PC-9 (cell line): ENCODE measurements around the gene NHLRC1. TPM values are rescaled to one million over a fixed set of nuclear protein-coding genes. Genes with fewer than 3 reads are reported as not detected.
A peak's percentile ranks its signal among the peaks of the same experiment; 100 is the strongest.

Experiments used
- BruUV-seq: library from RNA; stranded (reverse); fragments of 400-500 nt; replicated peaks from 2 replicates; lab custom pipeline; 2021; lab: Mats Ljungman, UMichigan
- CTCF ChIA-PET: fragments of 300-600 bp; sonication (Branson Sonifier 250); formaldehyde crosslinking; loops from one replicate; lab custom pipeline; 2022; ENCODE audit warnings: antibody characterized with exemption; lab: Charles Lee
- POLR2A ChIA-PET: fragments of 300-600 bp; sonication (Branson Sonifier 250); formaldehyde crosslinking; loops from one replicate; lab custom pipeline; 2022; ENCODE audit warnings: antibody characterized with exemption; ENCODE audit not compliant: unreplicated experiment; lab: Charles Lee
- DNase-seq, 2 experiments: peaks; one replicate each; pipeline versions ENCODE4 v3.0.0 to v3.0.0-alpha.2; 2015 to 2022; ENCODE audit warnings: mixed read lengths in 1 of 2
- H2AFZ ChIP-seq: fragments of 200-600 bp; sonication (generic); 2 replicates; pipeline ENCODE4 v1.8.1; 2017; ENCODE audit warnings: antibody characterized with exemption
- H3F3A ChIP-seq: fragments of 200-600 bp; sonication (generic); 2 replicates; pipeline ENCODE4 v1.8.1; 2017; ENCODE audit warnings: antibody characterized with exemption, mild to moderate bottlenecking, low read depth; ENCODE audit not compliant: insufficient read depth
- H3K27ac ChIP-seq: fragments of 200-600 bp; sonication (generic); 2 replicates; pipeline ENCODE4 v1.6.1; 2016; ENCODE audit warnings: mixed run types
- H3K27me3 ChIP-seq: fragments of 200-600 bp; sonication (generic); 2 replicates; pipeline ENCODE4 v1.6.1; 2016; ENCODE audit warnings: low read depth, mixed run types; ENCODE audit not compliant: insufficient read depth
- H3K36me3 ChIP-seq: fragments of 200-600 bp; sonication (generic); 2 replicates; pipeline ENCODE4 v1.6.1; 2016; ENCODE audit warnings: low read depth, mixed run types
- H3K4me1 ChIP-seq: fragments of 200-600 bp; sonication (generic); replicated peaks from 2 replicates; pipeline ENCODE4 v1.6.1; 2016; ENCODE audit warnings: mixed run types; ENCODE audit not compliant: insufficient read depth
- H3K4me2 ChIP-seq: fragments of 200-600 bp; sonication (generic); 2 replicates; pipeline ENCODE4 v1.6.1; 2017; ENCODE audit warnings: mixed run types
- H3K4me3 ChIP-seq: fragments of 200-600 bp; sonication (generic); 2 replicates; pipeline ENCODE4 v1.6.1; 2016; ENCODE audit warnings: mixed run types
- H3K79me2 ChIP-seq: fragments of 200-600 bp; sonication (generic); 2 replicates; pipeline ENCODE4 v1.6.1; 2017; ENCODE audit warnings: low read depth, mixed run types
- H3K9me2 ChIP-seq: fragments of 200-600 bp; sonication (generic); 2 replicates; pipeline ENCODE4 v1.8.1; 2017; ENCODE audit warnings: mild to moderate bottlenecking; ENCODE audit not compliant: insufficient read depth
- H3K9me3 ChIP-seq: fragments of 200-600 bp; sonication (generic); 2 replicates; pipeline ENCODE4 v1.8.1; 2016; ENCODE audit warnings: low read depth; ENCODE audit not compliant: insufficient read depth
- H4K20me1 ChIP-seq: fragments of 200-600 bp; sonication (generic); 2 replicates; pipeline ENCODE4 v1.8.1; 2017; ENCODE audit not compliant: insufficient read depth
- EZH2 ChIP-seq: fragments of 200-600 bp; sonication (generic); IDR thresholded peaks from 2 replicates; pipeline ENCODE4 v1.8.0; 2017; ENCODE audit warnings: antibody characterized with exemption, low read depth
- intact Hi-C: fragments of 100-400 bp; cut with micrococcal nuclease; formaldehyde crosslinking; loops from one replicate; pipeline ENCODE4 v1.10.0; 2022; ENCODE audit not compliant: unreplicated experiment
- total RNA-seq: library from RNA; stranded (reverse); gene quantifications from 2 replicates; pipeline ENCODE4 v1.2.3, GENCODE V29; 2021
- TF ChIP-seq, protein P1 (sequence below): fragments of 200-600 bp; sonication (generic); conservative IDR thresholded peaks from 2 replicates; pipeline ENCODE4 v1.6.1; 2017; ENCODE audit warnings: mixed run types, antibody characterized with exemption, mild to moderate bottlenecking, moderate library complexity

The NHLRC1 gene
- total RNA-seq, 1 experiment from 2014 or later = 1.0 TPM

DNA sequence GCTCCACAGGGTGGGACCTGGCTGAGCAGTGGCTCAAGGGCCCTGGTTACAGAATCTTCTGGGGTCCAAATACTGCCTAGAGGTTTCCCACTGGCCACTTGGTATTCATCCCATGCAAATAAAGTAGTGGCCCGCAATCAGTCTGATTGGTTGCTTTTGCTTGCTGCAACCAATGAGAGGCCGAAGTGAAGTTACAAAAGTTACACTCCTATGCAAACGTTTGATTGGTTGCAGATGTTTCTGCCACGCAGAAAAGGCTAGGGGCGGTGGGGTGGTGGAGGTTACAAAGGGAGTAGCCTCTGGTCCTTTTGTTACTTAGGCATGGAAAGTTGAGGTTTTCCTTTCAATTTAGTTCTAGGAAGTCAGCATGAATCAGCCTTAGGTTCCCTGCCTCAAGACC lies 3.6 kb upstream of the NHLRC1 start:
- no peaks in the 10 kb centered on the region for H3K9me2 ChIP-seq
- H2AFZ ChIP-seq = no peak overlapping the region
- H3K27ac ChIP-seq = no peak overlapping the region
- TF ChIP-seq, protein P1, sequence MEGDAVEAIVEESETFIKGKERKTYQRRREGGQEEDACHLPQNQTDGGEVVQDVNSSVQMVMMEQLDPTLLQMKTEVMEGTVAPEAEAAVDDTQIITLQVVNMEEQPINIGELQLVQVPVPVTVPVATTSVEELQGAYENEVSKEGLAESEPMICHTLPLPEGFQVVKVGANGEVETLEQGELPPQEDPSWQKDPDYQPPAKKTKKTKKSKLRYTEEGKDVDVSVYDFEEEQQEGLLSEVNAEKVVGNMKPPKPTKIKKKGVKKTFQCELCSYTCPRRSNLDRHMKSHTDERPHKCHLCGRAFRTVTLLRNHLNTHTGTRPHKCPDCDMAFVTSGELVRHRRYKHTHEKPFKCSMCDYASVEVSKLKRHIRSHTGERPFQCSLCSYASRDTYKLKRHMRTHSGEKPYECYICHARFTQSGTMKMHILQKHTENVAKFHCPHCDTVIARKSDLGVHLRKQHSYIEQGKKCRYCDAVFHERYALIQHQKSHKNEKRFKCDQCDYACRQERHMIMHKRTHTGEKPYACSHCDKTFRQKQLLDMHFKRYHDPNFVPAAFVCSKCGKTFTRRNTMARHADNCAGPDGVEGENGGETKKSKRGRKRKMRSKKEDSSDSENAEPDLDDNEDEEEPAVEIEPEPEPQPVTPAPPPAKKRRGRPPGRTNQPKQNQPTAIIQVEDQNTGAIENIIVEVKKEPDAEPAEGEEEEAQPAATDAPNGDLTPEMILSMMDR = no peak
- TF ChIP-seq EZH2 = no peak
- no peaks in the 10 kb centered on the region for H4K20me1 ChIP-seq
- no peaks in the 10 kb centered on the region for H3K36me3 ChIP-seq
- H3K79me2 ChIP-seq = no peaks in the 10 kb centered on the region
- no peaks in the 10 kb centered on the region for H3K4me1 ChIP-seq
- H3K9me3 ChIP-seq = no peaks in the 10 kb centered on the region
- H3K27me3 ChIP-seq = no peaks in the 10 kb centered on the region
- no peak overlapping the region for H3K4me3 ChIP-seq
- ChIA-PET CTCF (no interaction called here), POLR2A (no interaction called here)
- intact Hi-C loops = loop anchor here (10.0 kb wide), 1 partner anchor 541 kb away; no protein-coding TSS in a partner anchor
- H3K4me2 ChIP-seq = no peak overlapping the region
- H3F3A ChIP-seq = no peaks in the 10 kb centered on the region
- BruUV-seq = no TSS peak
- no peak for DNase-seq

DNA sequence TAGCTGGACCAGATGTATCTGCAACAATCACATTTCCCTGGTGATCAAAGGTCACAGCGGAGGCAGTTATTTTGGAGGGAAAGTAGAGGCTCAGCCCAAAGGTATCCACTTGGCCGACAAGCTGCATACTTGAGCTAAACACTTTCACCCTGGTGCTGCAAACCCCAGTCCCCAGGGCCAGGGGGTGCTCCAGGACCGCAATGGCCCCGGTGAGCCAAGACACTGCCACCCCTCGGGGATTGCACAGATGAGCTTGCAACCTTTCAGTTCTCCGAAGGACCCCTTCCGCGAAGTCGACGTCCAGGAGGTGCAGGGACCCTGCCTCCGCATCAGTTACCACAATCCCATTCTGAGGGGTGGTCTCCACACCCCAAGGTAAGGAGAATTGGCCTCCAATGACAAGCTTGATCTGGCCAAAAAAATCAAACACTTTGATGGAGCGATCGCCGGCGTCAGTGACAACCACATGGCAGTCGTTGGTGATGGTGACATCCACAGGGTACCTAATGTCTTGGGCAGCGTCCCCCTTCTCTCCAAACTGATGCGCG lies 823 bp downstream of the NHLRC1 start:
- TF ChIP-seq, protein P1 = no peak
- TF ChIP-seq EZH2 = no peak
- intact Hi-C loops = loop anchor here (1.0 to 10.0 kb wide), 6 partner anchors 133 to 537 kb away; no protein-coding TSS in a partner anchor
- no peaks in the 10 kb centered on the region for H3K9me2 ChIP-seq
- H3K27ac ChIP-seq = no peak overlapping the region
- no peaks in the 10 kb centered on the region for H3K27me3 ChIP-seq
- H3K36me3 ChIP-seq = no peaks in the 10 kb centered on the region
- no peak overlapping the region for H3K4me3 ChIP-seq
- H2AFZ ChIP-seq = no peak overlapping the region
- ChIA-PET CTCF (interaction anchor here (0.5 to 1.5 kb wide), 5 partner anchors 21 to 407 kb away, joined by 3 to 6 read pairs (median 5); partner anchors contain the start of gene KIF13A), POLR2A (no interaction called here)
- H3F3A ChIP-seq = no peaks in the 10 kb centered on the region
- H3K79me2 ChIP-seq = no peaks in the 10 kb centered on the region
- DNase-seq = no peak
- BruUV-seq = TSS peak; percentile 45
- H4K20me1 ChIP-seq = no peaks in the 10 kb centered on the region
- no peak overlapping the region for H3K4me2 ChIP-seq
- H3K9me3 ChIP-seq = no peaks in the 10 kb centered on the region
- no peaks in the 10 kb centered on the region for H3K4me1 ChIP-seq

DNA sequence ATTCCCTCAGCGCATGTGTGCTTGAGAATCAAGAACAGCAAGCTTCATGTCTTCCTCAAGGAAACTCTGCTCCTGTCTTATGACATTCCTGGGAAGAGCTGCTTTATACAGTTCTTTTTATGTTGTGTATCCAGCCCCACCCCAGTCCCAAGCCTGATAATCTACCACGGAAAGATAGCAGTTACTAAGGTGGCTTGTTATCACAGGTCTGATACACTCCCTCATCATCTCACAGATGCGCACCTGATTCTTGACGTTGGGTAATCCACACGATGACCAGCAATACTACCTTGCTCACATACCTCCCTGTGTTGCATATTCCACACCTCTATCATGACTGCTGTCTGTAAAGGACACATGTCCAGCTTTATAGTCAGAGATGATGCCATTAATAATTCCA lies 3.2 kb downstream of the NHLRC1 start:
- H3K36me3 ChIP-seq = no peaks in the 10 kb centered on the region
- no peak overlapping the region for H3K4me3 ChIP-seq
- no peaks in the 10 kb centered on the region for H3K9me3 ChIP-seq
- intact Hi-C loops = no loop called here
- no TSS peak for BruUV-seq
- TF ChIP-seq, protein P1 = no peak
- no peak for TF ChIP-seq EZH2
- POLR2A ChIA-PET = no interaction called here
- H3F3A ChIP-seq = no peaks in the 10 kb centered on the region
- DNase-seq = no peak
- no peaks in the 10 kb centered on the region for H3K9me2 ChIP-seq
- no peak overlapping the region for H3K4me2 ChIP-seq
- no peaks in the 10 kb centered on the region for H4K20me1 ChIP-seq
- no peaks in the 10 kb centered on the region for H3K27me3 ChIP-seq
- no peaks in the 10 kb centered on the region for H3K79me2 ChIP-seq
- no peaks in the 10 kb centered on the region for H3K4me1 ChIP-seq
- H3K27ac ChIP-seq = no peak overlapping the region
- no peak overlapping the region for H2AFZ ChIP-seq
- CTCF ChIA-PET = no interaction called here
